Stomach (tissue), 9 donors: ENCODE measurements around the gene ALDOC. TPM values are rescaled to one million over a fixed set of nuclear protein-coding genes. Genes with fewer than 3 reads are reported as not detected.

Experiments
- DNase-seq, 2 donors: peaks; one replicate each; pipeline versions ENCODE4 v3.0.0 to v3.0.0-alpha.2; 2013 to 2019
- H3K27ac ChIP-seq, 5 donors: fragments of 200-600 bp in 4 of 5; sonication (generic) in 4 of 5; one replicate each; pipeline ENCODE4 v1.5.1; 2013 to 2019; ENCODE audit warnings: mild to moderate bottlenecking in 1 of 5, moderate library complexity in 1 of 5
- H3K27me3 ChIP-seq, 3 donors: fragments of 200-600 bp; sonication (generic); one replicate each; pipeline ENCODE4 v1.5.1; 2017 to 2019; ENCODE audit warnings: mixed run types in 1 of 3
- H3K36me3 ChIP-seq, 4 donors: fragments of 200-600 bp; sonication (generic); 1 replicate in 3 of 4; 2 replicates in 1 of 4; pipeline ENCODE4 v1.5.1; 2016 to 2019
- H3K4me1 ChIP-seq, 4 donors: fragments of 200-600 bp; sonication (generic); one replicate each; pipeline ENCODE4 v1.5.1; 2016 to 2019
- H3K4me3 ChIP-seq, 4 donors: fragments of 200-600 bp; sonication (generic) in 3 of 4; one replicate each; pipeline ENCODE4 v1.5.1; 2016 to 2019; ENCODE audit warnings: mild to moderate bottlenecking in 1 of 4
- H3K9me3 ChIP-seq, 4 donors: fragments of 200-600 bp; sonication (generic); one replicate each; pipeline ENCODE4 v1.5.1; 2016 to 2019
- EP300 ChIP-seq: sonication (generic); formaldehyde crosslinking; IDR thresholded peaks from one replicate; pipeline ENCODE4 v1.6.1; 2017; ENCODE audit warnings: antibody characterized with exemption
- POLR2A ChIP-seq, 4 donors: fragments of 450-650 bp; IDR thresholded peaks; one replicate each; pipeline ENCODE4 v1.6.1; 2016; ENCODE audit warnings: antibody characterized with exemption in 4 of 4, control low read depth in 2 of 4, mild to moderate bottlenecking in 1 of 4, moderate library complexity in 1 of 4
- POLR2AphosphoS5 ChIP-seq, 3 donors: sonication (generic); formaldehyde crosslinking; IDR thresholded peaks; one replicate each; pipeline ENCODE4 v1.6.1; 2016; ENCODE audit warnings: antibody characterized with exemption in 3 of 3
- WGBS, 5 donors: extraction: QIAGEN DNeasy Blood & Tissue Kit in 3 of 5; methylation state at CpG; one replicate each; pipeline versions ENCODE4 v1.1.5 to v1.1.7; 2013 to 2018; 5-methylcytosine and 5-hydroxymethylcytosine counted together
- intact Hi-C: fragments of 100-400 bp; cut with DNase I; formaldehyde crosslinking; loops from one replicate; pipeline ENCODE4 v1.15.1; 2023; ENCODE audit warnings: low total_unique reads
- polyA plus RNA-seq, 3 donors: library from polyadenylated mRNA; stranded (reverse); fragments of 200-250 nt; gene quantifications; one replicate each; pipeline ENCODE4 v1.2.3, GENCODE V29; 2013
- total RNA-seq, 5 donors: library from RNA; depleted of rRNA; stranded (reverse); fragments of >200 nt; gene quantifications; one replicate each; pipeline versions ENCODE4 v1.1.0 to v1.2.3, GENCODE V29; 2014 to 2016
- TF ChIP-seq, protein P1 (sequence below), 7 experiments: fragments of 450-650 bp in 4 of 7; fragments of 200-600 bp in 3 of 7; sonication (generic) in 3 of 7; IDR thresholded peaks; one replicate each; pipeline ENCODE4 v1.5.1; 2016 to 2019; ENCODE audit warnings: antibody characterized with exemption in 7 of 7, control low read depth in 2 of 7, mild to moderate bottlenecking in 1 of 7
- donor health status: healthy with polysubstance abuse.
- donor health status: Bipolar disorder and iron deficiency.
- donor health status: healthy.

The ALDOC gene
- total and polyA plus RNA-seq, 8 donors, result 0.89 to 54.8 (median 11.0) TPM

DNA sequence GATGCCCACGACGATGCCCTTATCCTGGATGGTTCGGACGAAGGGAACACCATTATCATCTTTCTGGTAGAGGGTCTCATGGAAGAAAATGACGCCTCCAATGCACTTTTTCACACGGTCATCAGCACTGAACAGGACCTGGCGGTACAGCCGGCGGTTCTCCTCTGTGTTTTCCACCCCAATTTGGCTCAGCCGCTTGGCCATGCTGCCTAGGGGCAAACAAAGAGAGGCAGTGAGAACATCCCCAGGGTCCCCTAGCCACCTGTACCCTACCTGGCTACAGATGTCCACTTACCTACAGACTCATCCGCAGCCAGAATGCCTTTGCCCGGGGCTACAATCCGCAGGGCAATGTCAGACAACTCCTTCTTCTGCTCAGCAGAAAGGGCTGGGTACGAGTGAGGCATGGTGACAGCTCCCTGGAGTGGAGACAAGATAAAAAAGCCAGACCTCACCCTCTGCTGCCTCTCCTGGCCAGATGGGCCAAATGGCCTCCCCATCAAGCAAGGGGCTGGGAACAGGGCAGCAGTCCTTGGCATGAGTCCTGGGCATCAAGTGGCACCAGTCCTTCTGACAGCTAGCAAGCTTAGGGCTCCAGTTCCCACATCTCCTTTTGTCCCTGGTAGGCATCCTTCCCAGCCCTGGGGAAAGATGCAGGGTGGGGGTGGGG lies 1.4 kb downstream of the ALDOC start:
- H3K27me3 ChIP-seq, result no peaks in the 10 kb centered on the region
- TF ChIP-seq, protein P1, sequence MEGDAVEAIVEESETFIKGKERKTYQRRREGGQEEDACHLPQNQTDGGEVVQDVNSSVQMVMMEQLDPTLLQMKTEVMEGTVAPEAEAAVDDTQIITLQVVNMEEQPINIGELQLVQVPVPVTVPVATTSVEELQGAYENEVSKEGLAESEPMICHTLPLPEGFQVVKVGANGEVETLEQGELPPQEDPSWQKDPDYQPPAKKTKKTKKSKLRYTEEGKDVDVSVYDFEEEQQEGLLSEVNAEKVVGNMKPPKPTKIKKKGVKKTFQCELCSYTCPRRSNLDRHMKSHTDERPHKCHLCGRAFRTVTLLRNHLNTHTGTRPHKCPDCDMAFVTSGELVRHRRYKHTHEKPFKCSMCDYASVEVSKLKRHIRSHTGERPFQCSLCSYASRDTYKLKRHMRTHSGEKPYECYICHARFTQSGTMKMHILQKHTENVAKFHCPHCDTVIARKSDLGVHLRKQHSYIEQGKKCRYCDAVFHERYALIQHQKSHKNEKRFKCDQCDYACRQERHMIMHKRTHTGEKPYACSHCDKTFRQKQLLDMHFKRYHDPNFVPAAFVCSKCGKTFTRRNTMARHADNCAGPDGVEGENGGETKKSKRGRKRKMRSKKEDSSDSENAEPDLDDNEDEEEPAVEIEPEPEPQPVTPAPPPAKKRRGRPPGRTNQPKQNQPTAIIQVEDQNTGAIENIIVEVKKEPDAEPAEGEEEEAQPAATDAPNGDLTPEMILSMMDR (IDR thresholded peaks at IDR 0.05), result no peak
- TF ChIP-seq POLR2A (IDR thresholded peaks at IDR 0.05), result no peak
- TF ChIP-seq EP300, result no peak
- no peak for TF ChIP-seq POLR2AphosphoS5 (IDR thresholded peaks at IDR 0.05)
- H3K9me3 ChIP-seq, result no peaks in the 10 kb centered on the region
- 91 to 98% (median 96%) methylated on average over 14 of the region's 14 CpGs for WGBS, 5 donors
- no peak overlapping the region for H3K27ac ChIP-seq
- H3K36me3 ChIP-seq, result peaks cover 0 to 21% (median 0%) of the 10 kb centered on the region in 4 donors
- intact Hi-C loops, result no loop called here
- peaks cover 18 to 45% (median 31%) of the 10 kb centered on the region in 4 donors for H3K4me1 ChIP-seq
- no peak for DNase-seq
- H3K4me3 ChIP-seq, result no peak overlapping the region

- Histone ChIP-seq H3K9me3 (no peaks in the 10 kb centered on the region), H3K4me3 (no peak overlapping the region), H3K36me3 (peaks cover 0 to 17% (median 0%) of the 10 kb centered on the region in 4 donors), H3K27me3 (no peaks in the 10 kb centered on the region), H3K27ac (no peak overlapping the region), H3K4me1 (peaks cover 23 to 53% (median 37%) of the 10 kb centered on the region in 4 donors)
- peak in 1 of 2 donors; percentile 10 for DNase-seq
- 73 to 87% (median 84%) methylated on average over 7 of the region's 7 CpGs for WGBS, 5 donors
- no peak for TF ChIP-seq POLR2AphosphoS5 (IDR thresholded peaks at IDR 0.05)
- TF ChIP-seq POLR2A (IDR thresholded peaks at IDR 0.05), result no peak
- no peak for TF ChIP-seq EP300
- TF ChIP-seq, protein P1 (IDR thresholded peaks at IDR 0.05), result no peak
- intact Hi-C loops, result no loop called here
These were observed 2.2 kb downstream of the ALDOC start for GRCh38 chr17:28574526-28574925.

DNA sequence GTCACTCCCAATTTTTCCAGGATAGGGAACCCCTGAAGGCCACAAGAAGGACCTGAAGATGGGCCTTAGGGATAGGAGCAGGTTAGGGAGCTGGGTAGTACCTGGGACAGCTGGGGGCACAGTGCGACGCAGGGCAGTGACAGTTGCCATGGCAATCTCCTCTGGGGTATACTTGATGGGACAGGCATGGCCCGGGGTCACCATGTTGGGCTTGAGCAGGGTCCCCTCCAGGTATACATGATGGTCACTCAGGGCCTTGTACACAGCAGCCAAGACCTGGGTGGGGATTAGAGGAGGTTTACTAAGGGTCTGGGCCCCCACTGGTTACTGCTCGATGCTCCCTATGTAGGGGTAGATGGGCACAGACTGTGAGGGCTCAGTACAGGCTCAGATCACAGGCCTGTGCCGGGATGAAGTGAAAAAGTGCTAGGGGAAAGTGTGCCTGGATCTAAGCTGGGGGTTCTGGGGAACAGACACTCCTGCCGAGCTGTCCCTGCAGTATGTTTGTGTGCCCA lies 2.7 kb downstream of the ALDOC start:
- 88 to 99% (median 93%) methylated on average over 6 of the region's 6 CpGs for WGBS, 5 donors
- no peak overlapping the region for H3K4me3 ChIP-seq
- H3K27ac ChIP-seq, result no peak overlapping the region
- peaks cover 0 to 12% (median 0%) of the 10 kb centered on the region in 4 donors for H3K36me3 ChIP-seq
- no peaks in the 10 kb centered on the region for H3K9me3 ChIP-seq
- no peaks in the 10 kb centered on the region for H3K27me3 ChIP-seq
- peaks cover 23 to 58% (median 40%) of the 10 kb centered on the region in 4 donors for H3K4me1 ChIP-seq
- intact Hi-C loops, result no loop called here
- TF ChIP-seq, protein P1 (IDR thresholded peaks at IDR 0.05), result no peak
- TF ChIP-seq POLR2A (IDR thresholded peaks at IDR 0.05) (no peak), POLR2AphosphoS5 (IDR thresholded peaks at IDR 0.05) (no peak), EP300 (no peak)
- DNase-seq, result no peak

DNA sequence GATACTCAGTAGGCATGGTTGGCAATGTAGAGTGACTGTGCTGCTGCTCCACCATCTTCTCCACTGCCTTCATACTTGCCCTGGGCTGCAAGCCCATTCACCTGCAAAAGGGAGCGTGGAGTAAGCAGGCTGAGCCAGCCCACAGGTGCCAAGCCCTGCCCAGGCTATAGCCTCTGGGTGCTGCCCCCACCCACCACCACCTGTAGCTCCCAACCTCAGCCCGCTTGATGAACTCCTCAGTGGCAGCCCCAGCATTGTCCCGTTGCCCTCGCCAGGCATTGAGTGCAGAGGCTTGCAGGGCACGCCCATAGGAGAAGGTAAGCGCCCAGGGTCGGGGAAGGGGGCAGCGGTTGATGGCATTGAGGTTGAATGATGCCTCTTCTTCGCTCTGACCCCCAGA lies 3.2 kb downstream of the ALDOC start:
- Histone ChIP-seq H3K4me3 (no peak overlapping the region), H3K9me3 (no peaks in the 10 kb centered on the region), H3K36me3 (peaks cover 0 to 7% (median 0%) of the 10 kb centered on the region in 4 donors), H3K27ac (no peak overlapping the region), H3K4me1 (peaks cover 23 to 63% (median 41%) of the 10 kb centered on the region in 4 donors), H3K27me3 (no peaks in the 10 kb centered on the region)
- TF ChIP-seq, protein P1 (IDR thresholded peaks at IDR 0.05), result no peak
- intact Hi-C loops, result no loop called here
- DNase-seq, result no peak
- WGBS, 5 donors, result 94 to 98% (median 97%) methylated on average over 7 to 9 of the region's 9 CpGs
